ENCODE measurements around the gene DUSP5. TPM values are rescaled to one million over a fixed set of nuclear protein-coding genes. Genes with fewer than 3 reads are reported as not detected.

Gene DUSP5, protein sequence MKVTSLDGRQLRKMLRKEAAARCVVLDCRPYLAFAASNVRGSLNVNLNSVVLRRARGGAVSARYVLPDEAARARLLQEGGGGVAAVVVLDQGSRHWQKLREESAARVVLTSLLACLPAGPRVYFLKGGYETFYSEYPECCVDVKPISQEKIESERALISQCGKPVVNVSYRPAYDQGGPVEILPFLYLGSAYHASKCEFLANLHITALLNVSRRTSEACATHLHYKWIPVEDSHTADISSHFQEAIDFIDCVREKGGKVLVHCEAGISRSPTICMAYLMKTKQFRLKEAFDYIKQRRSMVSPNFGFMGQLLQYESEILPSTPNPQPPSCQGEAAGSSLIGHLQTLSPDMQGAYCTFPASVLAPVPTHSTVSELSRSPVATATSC
- total RNA-seq (ENCODE audit: unreplicated experiment), result 2.4 TPM
- long read RNA-seq, result 0 reads

DNA sequence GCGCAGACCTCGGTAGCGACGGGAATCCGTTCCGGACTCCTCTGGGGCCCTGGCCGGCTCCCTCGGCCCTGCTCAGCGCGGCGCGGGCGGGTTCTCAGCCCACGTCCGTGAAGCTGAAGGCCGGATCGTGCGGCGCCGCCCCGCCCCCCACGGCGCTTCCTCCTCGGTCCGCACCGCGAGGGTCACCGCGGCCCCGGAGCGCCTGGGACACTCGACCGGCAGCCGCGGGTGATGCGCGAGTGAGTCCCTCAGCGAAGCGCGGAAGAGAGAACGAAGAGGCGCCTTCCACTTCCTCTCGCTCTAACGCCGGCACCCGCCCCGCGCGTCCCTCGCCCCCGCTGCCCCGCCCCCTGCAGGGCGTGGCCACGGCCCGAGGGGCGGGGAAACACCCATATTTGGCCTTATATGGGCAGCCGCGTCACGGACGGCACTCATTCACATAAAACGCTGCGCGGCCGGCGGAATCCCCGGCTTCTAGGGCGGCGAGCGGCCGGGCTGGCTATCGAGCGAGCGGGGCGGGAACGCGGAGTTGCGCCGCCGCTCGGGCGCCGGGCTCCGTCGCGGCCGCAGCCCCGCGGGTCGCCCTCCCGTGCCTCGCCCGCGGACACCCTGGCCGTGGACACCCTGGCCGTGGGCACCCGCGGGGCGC lies at the start of gene DUSP5:
DUSP5 (plus strand) TSS at position 470 of the 649 bp plus-strand sequence. CDS start 215 bp downstream, outside the sequence.
- DNase-seq, result peak; percentile 94
- Mint-ChIP-seq H3K9me3 (ENCODE audit: unreplicated experiment) (peaks cover 3% of the 10 kb centered on the region), H3K4me3 (ENCODE audit: unreplicated experiment) (peak within 1 kb of the TSS; percentile 86), H3K27ac (ENCODE audit: unreplicated experiment) (peak within 1 kb of the TSS; percentile 16), H3K27me3 (ENCODE audit: unreplicated experiment) (peaks cover 16% of the 10 kb centered on the region), H3K4me1 (ENCODE audit: low read depth, unreplicated experiment) (peaks cover 36% of the 10 kb centered on the region), H3K36me3 (ENCODE audit: unreplicated experiment) (no peaks in the 10 kb centered on the region)
- TF ChIP-seq, protein P1, sequence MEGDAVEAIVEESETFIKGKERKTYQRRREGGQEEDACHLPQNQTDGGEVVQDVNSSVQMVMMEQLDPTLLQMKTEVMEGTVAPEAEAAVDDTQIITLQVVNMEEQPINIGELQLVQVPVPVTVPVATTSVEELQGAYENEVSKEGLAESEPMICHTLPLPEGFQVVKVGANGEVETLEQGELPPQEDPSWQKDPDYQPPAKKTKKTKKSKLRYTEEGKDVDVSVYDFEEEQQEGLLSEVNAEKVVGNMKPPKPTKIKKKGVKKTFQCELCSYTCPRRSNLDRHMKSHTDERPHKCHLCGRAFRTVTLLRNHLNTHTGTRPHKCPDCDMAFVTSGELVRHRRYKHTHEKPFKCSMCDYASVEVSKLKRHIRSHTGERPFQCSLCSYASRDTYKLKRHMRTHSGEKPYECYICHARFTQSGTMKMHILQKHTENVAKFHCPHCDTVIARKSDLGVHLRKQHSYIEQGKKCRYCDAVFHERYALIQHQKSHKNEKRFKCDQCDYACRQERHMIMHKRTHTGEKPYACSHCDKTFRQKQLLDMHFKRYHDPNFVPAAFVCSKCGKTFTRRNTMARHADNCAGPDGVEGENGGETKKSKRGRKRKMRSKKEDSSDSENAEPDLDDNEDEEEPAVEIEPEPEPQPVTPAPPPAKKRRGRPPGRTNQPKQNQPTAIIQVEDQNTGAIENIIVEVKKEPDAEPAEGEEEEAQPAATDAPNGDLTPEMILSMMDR (IDR thresholded peaks at IDR 0.05; ENCODE audit: partially characterized antibody, unreplicated experiment), result no peak

DNA sequence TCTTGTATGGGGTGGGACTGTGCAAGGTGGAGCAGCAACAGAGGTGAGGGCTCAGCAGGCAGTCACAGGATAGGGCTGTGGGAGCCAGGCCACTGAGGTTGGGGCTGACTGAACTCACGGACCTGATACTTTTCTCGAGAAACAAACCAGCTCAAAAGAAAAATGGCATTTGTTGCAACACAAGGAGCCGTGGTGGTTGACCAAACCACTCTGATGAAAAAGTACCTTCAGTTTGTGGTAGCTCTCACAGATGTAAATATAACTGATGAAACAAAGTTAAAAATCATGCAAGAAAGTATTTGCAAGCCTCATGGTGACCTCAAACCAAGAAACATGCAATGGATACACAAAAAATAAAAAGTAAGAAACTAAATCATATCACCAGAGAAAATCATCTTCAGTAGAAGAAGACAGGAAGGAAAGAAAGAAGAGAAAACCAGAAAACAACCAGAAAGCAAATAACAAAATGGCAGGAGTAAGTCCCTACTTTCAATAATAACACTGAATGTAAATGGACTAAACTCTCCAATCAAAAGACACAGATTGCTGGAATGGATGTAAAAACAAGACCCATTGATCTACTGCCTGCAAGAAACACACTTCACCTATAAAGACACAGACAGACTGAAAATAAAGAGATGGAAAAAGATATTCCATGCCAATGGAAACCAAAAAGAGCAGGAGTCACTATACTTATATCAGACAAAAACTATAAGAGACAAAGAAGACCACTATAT lies 48.9 kb upstream of the DUSP5 start:
- TF ChIP-seq, protein P1 (IDR thresholded peaks at IDR 0.05; ENCODE audit: partially characterized antibody, unreplicated experiment), result no peak
- peaks cover 4% of the 10 kb centered on the region for H3K9me3 Mint-ChIP-seq (ENCODE audit: unreplicated experiment)
- no peak for DNase-seq

DNA sequence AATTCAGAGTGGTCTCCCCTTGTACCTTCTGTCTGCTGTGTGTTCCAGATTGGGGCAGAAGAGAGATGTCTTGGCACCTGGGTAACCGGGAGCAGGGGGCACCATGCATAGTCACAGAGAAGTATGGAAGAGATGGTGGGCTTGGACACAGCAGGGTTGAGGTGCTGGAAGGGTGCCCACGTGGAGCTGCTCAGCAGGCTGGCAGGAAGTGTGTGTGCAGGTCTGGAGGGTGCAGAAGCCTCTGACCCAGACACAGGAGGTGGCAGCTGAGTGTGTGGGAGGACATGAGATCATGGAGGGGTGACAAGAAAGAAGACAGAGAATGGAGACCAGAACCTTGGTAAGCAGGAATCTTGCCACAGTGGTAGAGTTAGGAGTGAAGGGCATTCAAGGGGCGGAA lies 42.3 kb upstream of the DUSP5 start:
- no peak for DNase-seq
- no peak overlapping the region for H3K4me3 Mint-ChIP-seq (ENCODE audit: unreplicated experiment)
- TF ChIP-seq, protein P1 (IDR thresholded peaks at IDR 0.05; ENCODE audit: partially characterized antibody, unreplicated experiment), result no peak
- H3K36me3 Mint-ChIP-seq (ENCODE audit: unreplicated experiment), result no peaks in the 10 kb centered on the region
- H3K27ac Mint-ChIP-seq (ENCODE audit: unreplicated experiment), result no peak overlapping the region
- H3K9me3 Mint-ChIP-seq (ENCODE audit: unreplicated experiment), result peaks cover 7% of the 10 kb centered on the region
- H3K4me1 Mint-ChIP-seq (ENCODE audit: low read depth, unreplicated experiment), result peaks cover 4% of the 10 kb centered on the region
- peaks cover 5% of the 10 kb centered on the region for H3K27me3 Mint-ChIP-seq (ENCODE audit: unreplicated experiment)

More for the DNA sequence above, 48.9 kb upstream of the DUSP5 start:
- Mint-ChIP-seq H3K36me3 (ENCODE audit: unreplicated experiment) (peaks cover 4% of the 10 kb centered on the region), H3K27ac (ENCODE audit: unreplicated experiment) (no peak overlapping the region), H3K4me3 (ENCODE audit: unreplicated experiment) (no peak overlapping the region), H3K4me1 (ENCODE audit: low read depth, unreplicated experiment) (no peaks in the 10 kb centered on the region), H3K27me3 (ENCODE audit: unreplicated experiment) (peaks cover 4% of the 10 kb centered on the region)

DNA sequence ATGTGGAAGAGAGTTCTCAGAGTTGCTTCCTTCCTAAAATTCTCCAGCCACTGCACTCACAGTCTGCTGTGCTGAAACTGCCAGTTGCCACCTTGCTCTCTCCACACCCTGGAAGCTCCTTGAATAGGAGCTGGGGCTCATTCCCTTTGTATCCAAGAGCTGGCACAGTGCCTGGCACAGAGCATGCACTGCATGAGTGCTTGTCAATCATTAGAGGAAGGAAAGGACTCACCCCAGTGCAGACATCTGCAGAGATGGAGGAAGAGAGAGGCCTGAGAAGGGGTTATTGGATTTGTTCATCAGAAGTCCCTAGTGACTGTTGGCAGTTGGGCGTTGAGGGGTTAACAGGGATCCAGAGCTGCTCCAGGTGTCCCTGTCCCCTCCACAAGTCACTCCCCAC lies 41.7 kb upstream of the DUSP5 start:
- Mint-ChIP-seq H3K4me1 (ENCODE audit: low read depth, unreplicated experiment) (peaks cover 4% of the 10 kb centered on the region), H3K9me3 (ENCODE audit: unreplicated experiment) (peaks cover 7% of the 10 kb centered on the region), H3K27me3 (ENCODE audit: unreplicated experiment) (peaks cover 5% of the 10 kb centered on the region), H3K36me3 (ENCODE audit: unreplicated experiment) (no peaks in the 10 kb centered on the region), H3K27ac (ENCODE audit: unreplicated experiment) (no peak overlapping the region), H3K4me3 (ENCODE audit: unreplicated experiment) (no peak overlapping the region)
- TF ChIP-seq, protein P1 (IDR thresholded peaks at IDR 0.05; ENCODE audit: partially characterized antibody, unreplicated experiment), result no peak
- DNase-seq, result no peak
